Activated gamma-delta T cell treated with Interleukin-2 at 50 U/mL for 16 hours (primary cell): ENCODE data around the gene YWHAH.

Experiments used
- DNase-seq: peaks from one replicate; pipeline ENCODE4 v3.0.0-alpha.2; 2020

Gene YWHAH

DNA sequence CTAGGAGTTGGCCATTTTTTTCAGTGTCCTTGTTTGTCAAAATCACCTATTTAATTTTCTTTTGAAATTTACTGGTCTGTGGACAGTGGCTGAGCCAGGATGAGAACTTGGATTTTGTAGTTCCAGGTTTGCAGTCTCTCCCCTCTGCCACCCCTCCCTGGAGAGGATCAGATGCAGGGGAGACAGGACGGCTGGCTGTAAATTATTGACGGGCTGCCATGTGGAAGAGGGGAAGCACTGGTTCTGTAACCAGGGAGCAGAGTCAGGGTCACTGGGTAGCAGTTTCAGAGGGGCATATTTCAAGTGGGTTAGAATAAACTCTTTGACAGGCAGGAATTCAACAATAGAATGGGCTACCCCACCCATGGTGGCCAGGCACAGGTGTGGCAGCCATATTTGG is 20.6 kb upstream of the YWHAH start:
- DNase-seq, result no peak

GRCh38 chr22:31925056-31925455 is 19.3 kb upstream of the YWHAH start:
- DNase-seq, result no peak

GRCh38 chr22:31926024-31926423 is 18.3 kb upstream of the YWHAH start:
- DNase-seq, result no peak

- DNase-seq, result no peak
These were observed 17.4 kb upstream of the YWHAH start for GRCh38 chr22:31926969-31927368.

- DNase-seq, result no peak
These were observed 16.8 kb upstream of the YWHAH start for GRCh38 chr22:31927562-31927961.

DNA sequence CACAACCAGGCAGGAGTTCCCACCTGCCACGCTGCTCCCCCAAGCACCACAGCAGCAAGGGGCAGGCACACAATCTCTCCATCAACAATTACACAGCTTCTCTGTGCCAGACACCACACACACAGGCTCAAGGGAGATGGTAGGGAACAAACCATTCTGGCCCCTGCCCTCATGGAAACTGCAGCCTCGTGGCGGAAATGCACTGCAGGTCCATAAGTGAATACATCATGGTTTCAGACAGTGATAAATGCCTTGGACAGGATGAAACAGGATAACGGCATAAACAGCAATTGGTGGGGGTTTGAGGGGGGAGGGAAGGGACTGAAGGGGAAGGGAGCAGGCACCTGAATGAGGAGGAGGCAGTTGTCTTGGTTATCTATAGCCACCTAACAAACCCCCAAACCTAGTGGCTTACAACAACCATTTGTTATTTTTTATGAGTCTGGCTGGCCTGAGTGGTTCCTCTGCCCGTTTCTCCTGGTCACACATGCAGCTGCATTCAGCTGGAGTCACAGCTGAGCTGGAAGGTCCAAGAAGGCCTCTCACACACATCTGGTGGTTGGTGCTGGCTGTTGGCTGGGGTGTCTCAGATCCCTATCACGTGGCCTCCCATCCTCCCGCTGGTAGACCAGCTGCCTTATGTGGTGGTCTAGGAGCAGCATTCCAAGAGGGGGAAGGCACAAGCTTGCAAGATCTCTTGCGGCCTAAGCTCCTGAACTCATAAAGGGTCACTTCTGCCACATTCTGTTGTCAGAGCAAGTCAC is 15.0 kb upstream of the YWHAH start:
- DNase-seq, result no peak

DNA sequence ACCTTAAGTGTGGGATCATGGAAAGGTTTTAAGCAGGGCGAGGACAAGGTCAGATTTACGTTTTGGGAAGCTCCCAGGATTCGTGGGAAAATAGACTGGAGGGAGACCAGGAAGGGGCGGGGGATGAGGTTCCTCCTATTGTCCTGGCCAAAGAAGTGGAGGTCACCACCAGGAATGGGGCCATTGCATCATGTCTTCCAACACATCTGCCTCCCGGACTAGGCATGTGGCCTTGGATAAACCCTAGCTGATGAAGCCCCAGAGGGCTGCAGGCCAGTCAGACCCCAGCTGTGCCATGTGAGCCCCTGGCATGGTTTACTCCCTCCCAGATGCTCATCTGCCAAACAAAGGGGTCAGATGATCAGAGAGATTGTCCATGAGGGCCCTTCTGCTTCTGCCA is 11.5 kb upstream of the YWHAH start:
- DNase-seq, result no peak

GRCh38 chr22:31933406-31933805 is 10.9 kb upstream of the YWHAH start:
- no peak for DNase-seq

DNA sequence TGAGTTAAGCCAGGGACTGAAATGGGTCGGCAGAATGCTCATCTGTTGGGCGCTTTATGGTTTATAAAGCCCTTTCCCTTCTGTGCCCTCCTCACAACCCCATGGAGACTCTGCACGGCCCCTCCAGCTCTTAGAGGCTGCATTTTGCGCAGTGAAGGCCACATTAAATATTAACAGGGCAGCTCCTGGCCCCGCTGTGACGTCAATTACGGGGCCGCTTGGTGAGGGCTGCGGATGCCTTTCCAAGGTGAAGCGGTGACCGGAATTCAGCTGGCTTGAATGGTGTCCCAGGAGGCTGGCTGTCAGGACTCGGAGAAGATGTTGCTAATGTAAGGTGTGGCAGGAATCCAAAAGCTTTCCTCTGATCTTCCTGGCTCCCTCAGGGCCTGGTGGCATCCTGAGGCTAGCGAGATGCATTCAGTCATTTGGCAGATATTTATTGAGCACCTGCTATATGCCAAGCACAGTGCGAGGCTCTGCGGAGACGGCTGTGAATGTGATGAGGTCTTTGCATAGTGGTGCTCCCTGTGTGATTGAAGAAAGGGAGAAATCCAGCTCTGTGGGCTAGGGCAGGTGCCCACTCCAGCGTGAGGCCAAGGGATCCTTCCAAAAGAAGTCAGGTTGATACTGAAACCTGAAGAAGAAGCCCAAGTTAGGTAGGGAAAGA is 10.4 kb upstream of the YWHAH start:
- no peak for DNase-seq

GRCh38 chr22:31935961-31936635 is 8.2 kb upstream of the YWHAH start:
- no peak for DNase-seq

DNA sequence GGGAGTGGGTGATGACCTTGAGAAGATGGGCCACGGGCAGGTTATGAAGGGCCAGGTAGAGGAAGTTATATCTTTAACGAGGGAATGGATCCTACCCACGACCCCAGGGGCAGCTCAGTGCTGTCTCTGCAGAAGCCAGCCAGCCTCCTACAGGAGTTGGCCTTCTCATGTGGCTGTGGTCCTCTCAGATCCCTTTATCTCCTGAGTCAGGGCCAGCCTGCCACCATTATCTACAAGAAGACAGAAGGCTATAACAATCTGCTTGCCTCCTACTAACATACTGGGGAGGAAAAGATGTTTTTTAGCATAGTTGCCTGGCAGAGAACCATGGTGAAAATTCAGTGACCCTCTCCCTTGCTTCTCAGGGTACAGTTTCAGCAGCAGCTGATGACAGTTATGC is 7.0 kb upstream of the YWHAH start:
- DNase-seq, result no peak

- DNase-seq, result no peak
These were observed 6.0 kb upstream of the YWHAH start for GRCh38 chr22:31938296-31938695.

- DNase-seq, result no peak
These were observed 3.8 kb upstream of the YWHAH start for GRCh38 chr22:31940506-31940905.

GRCh38 chr22:31942091-31942490 is 2.2 kb upstream of the YWHAH start:
- DNase-seq, result no peak

DNA sequence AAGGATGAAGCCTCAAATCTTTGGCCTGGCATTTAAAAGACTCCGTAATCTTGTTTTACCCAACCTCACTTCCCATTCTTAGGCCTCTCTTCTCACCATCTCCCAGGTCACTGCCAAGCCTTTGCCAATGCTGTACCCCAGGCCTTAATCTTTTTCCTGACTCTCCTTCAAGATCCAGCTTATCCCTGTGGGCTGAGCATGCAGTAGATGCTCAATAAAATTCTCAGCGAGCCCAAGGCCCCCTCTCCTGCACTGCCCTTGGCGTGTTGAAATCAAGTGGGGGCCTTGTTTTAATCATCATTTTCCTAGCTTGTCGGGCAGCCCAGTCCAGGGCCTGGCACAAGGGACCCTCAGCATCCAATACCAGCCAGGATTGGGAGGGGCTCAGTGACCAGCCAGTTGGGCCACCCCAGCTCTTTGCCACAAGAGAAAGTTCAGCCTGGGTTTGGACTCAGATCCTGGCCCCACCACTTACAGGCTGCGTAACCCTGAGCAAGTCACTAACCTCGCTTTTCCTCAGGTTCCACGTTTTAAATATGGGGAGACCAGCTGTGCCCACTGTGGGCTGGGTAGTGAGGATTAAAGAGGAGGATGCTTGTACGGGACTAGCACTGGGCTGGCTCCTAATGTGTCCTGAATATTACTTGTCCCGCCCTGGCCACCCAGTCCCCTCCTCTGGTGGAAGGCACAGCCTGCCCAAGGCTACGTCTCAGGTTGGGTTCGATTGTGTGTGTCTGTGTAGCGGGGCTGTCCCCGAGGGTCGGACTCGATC is 943 bp upstream of the YWHAH start:
- no peak for DNase-seq

DNA sequence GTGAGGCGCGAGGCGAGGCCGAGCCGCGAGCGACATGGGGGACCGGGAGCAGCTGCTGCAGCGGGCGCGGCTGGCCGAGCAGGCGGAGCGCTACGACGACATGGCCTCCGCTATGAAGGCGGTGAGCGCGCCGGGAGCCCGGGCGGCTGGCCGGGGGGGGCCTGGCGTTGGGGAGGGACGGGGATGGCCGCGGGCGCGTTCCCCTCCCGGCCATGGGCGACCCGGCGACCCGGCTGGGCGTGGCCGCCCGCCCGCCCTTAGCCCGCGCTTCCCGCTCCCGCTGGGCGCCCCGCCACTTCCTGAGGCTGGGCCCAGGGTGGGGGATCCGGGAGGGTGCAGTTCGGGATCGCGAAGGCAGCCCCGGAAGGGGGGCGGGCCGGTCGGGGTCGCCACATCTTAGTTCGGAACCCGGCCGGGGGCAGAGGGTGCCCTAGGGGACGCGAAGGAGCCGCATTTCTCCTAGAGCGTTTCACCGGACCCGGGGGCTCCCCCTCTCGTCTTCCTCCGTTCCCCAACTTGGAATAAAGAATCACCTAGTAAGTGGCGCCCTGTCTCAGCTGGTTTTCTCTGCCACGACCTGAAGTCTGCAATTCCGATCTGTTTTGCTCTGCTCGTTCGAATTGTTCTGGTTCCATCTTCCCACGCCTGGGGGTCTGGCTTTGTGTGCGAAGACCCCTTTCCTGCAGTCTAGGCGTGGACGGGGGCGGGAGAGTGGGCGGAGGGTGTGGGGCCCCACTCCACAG is 536 bp downstream of the YWHAH start:
- peak; percentile 29 for DNase-seq

GRCh38 chr22:31945443-31945855 is 1.1 kb downstream of the YWHAH start:
- no peak for DNase-seq

DNA sequence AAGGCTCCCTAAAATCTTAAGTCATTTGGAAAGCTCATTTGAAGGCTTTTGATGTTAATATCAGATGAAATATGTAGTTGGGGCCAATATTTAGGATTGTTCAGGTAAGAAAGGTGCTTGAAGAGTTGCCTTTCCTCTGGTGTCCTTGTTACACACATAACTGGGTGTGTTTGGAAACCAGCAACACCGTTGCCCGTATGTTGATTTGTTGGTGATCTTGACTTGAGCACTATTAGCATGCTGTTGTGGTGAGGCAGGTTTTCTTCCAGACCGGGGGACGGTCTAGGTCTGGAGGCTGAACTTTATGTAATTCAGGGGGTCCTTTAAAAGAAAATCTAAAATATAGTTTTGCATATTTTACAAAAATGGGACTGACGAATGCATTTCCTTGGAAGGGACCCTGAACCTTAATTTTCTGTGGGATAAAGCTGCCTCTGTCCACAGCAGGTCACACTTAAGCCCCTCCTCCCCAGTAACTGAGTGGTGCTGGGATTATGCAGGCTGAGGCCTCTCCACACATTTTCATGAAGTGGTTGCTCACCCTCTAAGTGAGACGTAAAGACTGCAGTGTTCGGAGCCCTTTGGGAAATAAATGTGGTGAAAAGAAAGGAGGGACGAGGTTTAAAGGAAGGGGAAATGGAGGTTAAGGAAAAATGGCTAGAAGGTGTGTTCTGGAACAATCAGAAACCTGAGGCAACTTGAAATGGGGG is 1.8 kb downstream of the YWHAH start:
- no peak for DNase-seq

DNA sequence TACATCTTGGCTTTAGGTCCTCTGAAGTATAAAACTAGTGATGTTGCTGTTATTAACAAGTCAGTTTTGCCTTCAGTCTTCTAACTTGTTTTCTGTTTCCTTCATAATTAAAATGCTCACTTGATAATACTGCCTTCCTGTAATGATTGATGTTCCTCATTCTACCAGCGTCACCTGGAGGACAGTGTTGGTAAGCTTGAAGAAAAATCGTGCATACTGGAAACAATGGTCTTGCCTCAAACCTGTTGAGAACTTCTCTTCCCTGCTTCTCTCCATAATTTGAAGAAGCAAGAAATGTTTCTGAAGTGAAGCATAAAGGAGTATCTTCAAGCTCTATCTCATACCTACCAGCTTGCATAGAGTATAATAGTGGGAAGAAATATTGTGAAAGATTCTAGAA is 3.0 kb downstream of the YWHAH start:
- DNase-seq, result peak; percentile 37

GRCh38 chr22:31948002-31948401 is 3.7 kb downstream of the YWHAH start:
- no peak for DNase-seq

DNA sequence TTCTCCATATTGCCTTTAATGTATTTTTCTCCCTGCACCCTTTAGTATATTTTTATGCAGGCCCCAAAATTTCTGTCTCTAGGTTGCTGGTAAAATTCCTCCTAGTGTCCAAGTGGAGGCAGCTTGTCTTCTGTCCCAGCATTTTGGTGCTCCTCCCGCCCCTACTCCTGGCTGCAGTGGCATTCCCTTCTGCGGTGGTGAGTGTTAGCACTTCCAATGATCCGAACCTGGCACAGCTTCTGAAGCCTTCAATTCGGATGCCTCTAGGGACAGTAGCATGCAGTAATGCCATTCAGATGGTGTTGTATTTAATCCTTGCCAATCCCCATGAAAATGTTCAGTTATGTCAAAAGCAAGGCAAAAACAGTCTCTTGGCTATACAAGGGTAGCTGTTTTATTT is 5.9 kb downstream of the YWHAH start:
- no peak for DNase-seq
